GM19463 (cell line): ENCODE data around the gene MRGPRX2.

Source experiments
- ATAC-seq: cut with Tn5 transposase; IDR thresholded peaks from one replicate; pipeline ENCODE4 v1.9.1; 2021; ENCODE audit warnings: mild to moderate bottlenecking, moderate library complexity; ENCODE audit not compliant: unreplicated experiment

The MRGPRX2 gene

DNA sequence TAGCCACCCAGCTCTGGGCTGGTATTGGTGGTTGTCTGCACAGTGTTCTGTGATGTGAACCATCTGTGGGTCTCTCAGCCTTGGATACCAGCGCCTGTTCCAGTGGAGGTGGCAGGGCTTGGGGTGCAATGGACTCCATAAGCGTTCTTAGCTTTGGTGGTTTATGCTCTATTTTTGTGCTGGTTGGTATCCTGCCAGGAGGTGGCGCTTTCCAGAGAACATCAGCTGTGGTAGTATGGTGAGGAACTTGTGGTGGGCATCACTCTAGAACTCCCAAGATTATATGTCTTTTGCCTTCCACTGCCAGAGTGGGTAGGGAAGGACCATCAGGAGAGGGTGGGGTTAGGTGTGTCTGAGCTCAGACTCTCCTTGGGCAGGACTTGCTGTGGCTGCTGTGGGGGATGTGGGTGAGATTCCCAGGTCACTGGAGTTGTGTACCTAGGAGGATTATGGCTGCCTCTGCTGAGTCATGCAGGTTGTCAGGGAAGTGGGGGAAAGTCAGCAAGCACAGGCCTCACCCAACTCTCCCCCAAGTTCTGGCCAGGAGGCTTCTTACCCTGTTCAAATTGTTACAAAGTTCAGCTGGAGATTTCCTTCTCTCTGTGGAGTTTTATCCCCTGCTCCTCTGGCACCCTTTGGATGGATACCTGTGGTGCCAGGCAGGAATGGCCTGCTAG, 47.2 kb downstream of the MRGPRX2 start:
- ATAC-seq, result no peak

DNA sequence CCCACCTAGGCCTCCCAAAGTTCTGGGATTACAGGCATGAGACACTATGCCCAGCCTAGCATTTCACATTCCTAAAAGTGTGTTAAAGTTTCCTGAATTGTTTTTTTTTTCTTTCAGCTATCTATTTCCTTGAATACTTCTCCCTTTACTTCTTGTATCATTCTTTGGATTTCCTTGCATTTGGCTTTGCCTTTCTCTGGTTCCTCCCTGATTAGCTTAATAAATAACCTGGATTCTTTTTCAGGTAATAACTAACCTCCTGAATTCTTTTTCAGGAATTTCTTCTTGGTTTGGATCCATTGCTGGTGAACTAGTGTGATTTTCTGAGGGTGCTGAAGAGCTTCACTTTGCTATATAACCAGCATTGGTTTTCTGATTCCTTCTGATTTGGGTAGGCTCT, 47.9 kb downstream of the MRGPRX2 start:
- no peak for ATAC-seq
